Measurements from ENCODE around the gene PPP1R1B. TPM values are rescaled to one million over a fixed set of nuclear protein-coding genes. Genes with fewer than 3 reads are reported as not detected.

The PPP1R1B gene
- total RNA-seq, 2 experiments from 2014 or later, result not detected

- Histone ChIP-seq H3K4me3 (ENCODE audit: low read depth, low read length, poor library complexity, severe bottlenecking) (no peak overlapping the region), H3K9me2 (ENCODE audit: insufficient read depth, low read length) (no peaks in the 10 kb centered on the region), H4K20me1 (ENCODE audit: insufficient read depth, low read length) (no peaks in the 10 kb centered on the region; the same call in 1 of the 2 replicates), H3K79me2 (ENCODE audit: insufficient read depth, low read depth, low read length) (no peaks in the 10 kb centered on the region), H3K4me1 (ENCODE audit: insufficient read depth, low read length, poor library complexity, severe bottlenecking) (no peaks in the 10 kb centered on the region), H2AFZ (ENCODE audit: low read length) (no peak overlapping the region), H3K4me2 (ENCODE audit: low read length) (no peak overlapping the region), H3K27ac (ENCODE audit: low read depth, low read length, poor library complexity, severe bottlenecking) (no peak overlapping the region), H3K9me3 (ENCODE audit: low read length) (no peaks in the 10 kb centered on the region), H3K36me3 (ENCODE audit: insufficient read depth, low read length) (peaks cover 16% of the 10 kb centered on the region; the same call in 1 of the 2 replicates)
- TF ChIP-seq EZH2phosphoT487 (IDR thresholded peaks at IDR 0.05; ENCODE audit: borderline replicate concordance, low read depth, low read length), result no peak
- TF ChIP-seq, protein P1, sequence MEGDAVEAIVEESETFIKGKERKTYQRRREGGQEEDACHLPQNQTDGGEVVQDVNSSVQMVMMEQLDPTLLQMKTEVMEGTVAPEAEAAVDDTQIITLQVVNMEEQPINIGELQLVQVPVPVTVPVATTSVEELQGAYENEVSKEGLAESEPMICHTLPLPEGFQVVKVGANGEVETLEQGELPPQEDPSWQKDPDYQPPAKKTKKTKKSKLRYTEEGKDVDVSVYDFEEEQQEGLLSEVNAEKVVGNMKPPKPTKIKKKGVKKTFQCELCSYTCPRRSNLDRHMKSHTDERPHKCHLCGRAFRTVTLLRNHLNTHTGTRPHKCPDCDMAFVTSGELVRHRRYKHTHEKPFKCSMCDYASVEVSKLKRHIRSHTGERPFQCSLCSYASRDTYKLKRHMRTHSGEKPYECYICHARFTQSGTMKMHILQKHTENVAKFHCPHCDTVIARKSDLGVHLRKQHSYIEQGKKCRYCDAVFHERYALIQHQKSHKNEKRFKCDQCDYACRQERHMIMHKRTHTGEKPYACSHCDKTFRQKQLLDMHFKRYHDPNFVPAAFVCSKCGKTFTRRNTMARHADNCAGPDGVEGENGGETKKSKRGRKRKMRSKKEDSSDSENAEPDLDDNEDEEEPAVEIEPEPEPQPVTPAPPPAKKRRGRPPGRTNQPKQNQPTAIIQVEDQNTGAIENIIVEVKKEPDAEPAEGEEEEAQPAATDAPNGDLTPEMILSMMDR (conservative IDR thresholded peaks at IDR 0.05; ENCODE audit: low read length), result no peak
- DNase-seq (ENCODE audit: low spot score), result no peak
- BruUV-seq (replicated peaks), result no TSS peak
- ChIA-PET POLR2A (no interaction called here), CTCF (ENCODE audit: unreplicated experiment) (interaction anchor here (0.5 to 1.4 kb wide), 3 partner anchors 16 to 146 kb away, joined by 3 read pairs; partner anchors contain the start of gene PNMT)
- intact Hi-C loops (cut with micrococcal nuclease; ENCODE audit: unreplicated experiment), result no loop called here
Measured at GRCh38 chr17:39652587-39653315, 26.0 kb downstream of the PPP1R1B start.

DNA sequence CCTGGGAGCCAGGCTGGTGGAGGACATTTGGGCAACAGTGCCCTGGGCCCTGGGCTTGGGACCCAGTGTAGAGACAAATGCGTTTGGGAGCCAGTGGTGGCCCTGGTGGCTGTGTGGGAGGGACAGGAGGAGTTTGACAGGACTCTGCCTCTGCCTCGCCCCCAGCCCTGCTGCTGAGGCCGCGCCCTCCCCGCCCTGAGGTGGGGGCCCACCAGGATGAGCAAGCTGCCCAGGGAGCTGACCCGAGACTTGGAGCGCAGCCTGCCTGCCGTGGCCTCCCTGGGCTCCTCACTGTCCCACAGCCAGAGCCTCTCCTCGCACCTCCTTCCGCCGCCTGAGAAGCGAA, 26.5 kb downstream of the PPP1R1B start:
- CTCF ChIA-PET (ENCODE audit: unreplicated experiment), result interaction anchor here (1.0 to 1.4 kb wide), 2 partner anchors 23 to 32 kb away, joined by 3 read pairs; no protein-coding TSS in a partner anchor
- no peak overlapping the region for H3K27ac ChIP-seq (ENCODE audit: low read depth, low read length, poor library complexity, severe bottlenecking)
- H3K9me3 ChIP-seq (ENCODE audit: low read length), result no peaks in the 10 kb centered on the region
- no TSS peak for BruUV-seq (replicated peaks)
- H3K4me2 ChIP-seq (ENCODE audit: low read length), result no peak overlapping the region
- intact Hi-C loops (cut with micrococcal nuclease; ENCODE audit: unreplicated experiment), result no loop called here
- DNase-seq (ENCODE audit: low spot score), result no peak
- H3K4me1 ChIP-seq (ENCODE audit: insufficient read depth, low read length, poor library complexity, severe bottlenecking), result no peaks in the 10 kb centered on the region
- no peaks in the 10 kb centered on the region for H3K9me2 ChIP-seq (ENCODE audit: insufficient read depth, low read length)
- POLR2A ChIA-PET, result no interaction called here
- peaks cover 19% of the 10 kb centered on the region; the same call in 1 of the 2 replicates for H3K36me3 ChIP-seq (ENCODE audit: insufficient read depth, low read length)
- TF ChIP-seq, protein P1 (conservative IDR thresholded peaks at IDR 0.05; ENCODE audit: low read length), result no peak
- no peak for TF ChIP-seq EZH2phosphoT487 (IDR thresholded peaks at IDR 0.05; ENCODE audit: borderline replicate concordance, low read depth, low read length)
- H3K4me3 ChIP-seq (ENCODE audit: low read depth, low read length, poor library complexity, severe bottlenecking), result no peak overlapping the region
- no peak overlapping the region for H2AFZ ChIP-seq (ENCODE audit: low read length)
- no peaks in the 10 kb centered on the region for H3K79me2 ChIP-seq (ENCODE audit: insufficient read depth, low read depth, low read length)
- H4K20me1 ChIP-seq (ENCODE audit: insufficient read depth, low read length), result no peaks in the 10 kb centered on the region; the same call in 1 of the 2 replicates

Measured in OCI-LY7 (cell line).